Measurements from ENCODE around the gene SH2D6. TPM values are rescaled to one million over a fixed set of nuclear protein-coding genes. Genes with fewer than 3 reads are reported as not detected.

SH2D6 gene
- total and polyA plus RNA-seq, 2 experiments from 2014 or later, result 0.27 to 2.8 TPM

GRCh38 chr2:85434696-85435095, 16.2 kb downstream of the SH2D6 start:
- H3K4me3 ChIP-seq, result no peak overlapping the region
- H3K4me1 ChIP-seq (ENCODE audit: insufficient read depth), result peaks cover 52% of the 10 kb centered on the region
- no peaks in the 10 kb centered on the region for H3K79me2 ChIP-seq
- H3K36me3 ChIP-seq (replicated peaks; ENCODE audit: insufficient read depth, low read depth), result no peaks in the 10 kb centered on the region
- peak overlapping the region; percentile 85 for H3K27ac ChIP-seq
- no peak overlapping the region for H2AFZ ChIP-seq
- H3K27me3 ChIP-seq, result no peaks in the 10 kb centered on the region
- no peaks in the 10 kb centered on the region for H3K9me3 ChIP-seq (ENCODE audit: low read depth)
- H3K4me2 ChIP-seq, result no peak overlapping the region
- no peak for TF ChIP-seq CTCF (IDR thresholded peaks at IDR 0.05; ENCODE audit: poor library complexity)
- no peak for TF ChIP-seq EZH2phosphoT487 (IDR thresholded peaks at IDR 0.05; ENCODE audit: low read depth, severe bottlenecking, unreplicated experiment)
- no peak for TF ChIP-seq EZH2 (IDR thresholded peaks at IDR 0.05; ENCODE audit: borderline replicate concordance)
- DNase-seq (ENCODE audit: low spot score), result no peak
- WGBS (ENCODE audit: low lambda C conversion rate, missing lambda C conversion rate), result 62% methylated on average over 2 of the region's 8 CpGs
- H4K20me1 ChIP-seq (ENCODE audit: insufficient read depth, poor library complexity, severe bottlenecking), result no peaks in the 10 kb centered on the region
- no peaks in the 10 kb centered on the region for H3K9me2 ChIP-seq (replicated peaks; ENCODE audit: insufficient read depth)

GRCh38 chr2:85435220-85435958, 16.9 kb downstream of the SH2D6 start:
- Histone ChIP-seq H3K4me1 (ENCODE audit: insufficient read depth) (peaks cover 46% of the 10 kb centered on the region), H3K27ac (no peak overlapping the region), H2AFZ (no peak overlapping the region)

GRCh38 chr2:85435981-85436835, 17.7 kb downstream of the SH2D6 start:
- H3K4me3 ChIP-seq, result no peak overlapping the region
- no peak overlapping the region for H3K4me2 ChIP-seq
- no peaks in the 10 kb centered on the region for H4K20me1 ChIP-seq (ENCODE audit: insufficient read depth, poor library complexity, severe bottlenecking)
- no peaks in the 10 kb centered on the region for H3K9me2 ChIP-seq (replicated peaks; ENCODE audit: insufficient read depth)
- TF ChIP-seq EZH2 (IDR thresholded peaks at IDR 0.05; ENCODE audit: borderline replicate concordance), result no peak
- no peak for TF ChIP-seq CTCF (IDR thresholded peaks at IDR 0.05; ENCODE audit: poor library complexity)
- TF ChIP-seq EZH2phosphoT487 (IDR thresholded peaks at IDR 0.05; ENCODE audit: low read depth, severe bottlenecking, unreplicated experiment), result no peak
- H3K9me3 ChIP-seq (ENCODE audit: low read depth), result no peaks in the 10 kb centered on the region
- peaks cover 41% of the 10 kb centered on the region for H3K4me1 ChIP-seq (ENCODE audit: insufficient read depth)
- no peaks in the 10 kb centered on the region for H3K79me2 ChIP-seq
- no peak for DNase-seq (ENCODE audit: low spot score)
- H3K36me3 ChIP-seq (replicated peaks; ENCODE audit: insufficient read depth, low read depth), result no peaks in the 10 kb centered on the region
- H2AFZ ChIP-seq, result no peak overlapping the region
- no peaks in the 10 kb centered on the region for H3K27me3 ChIP-seq
- WGBS (ENCODE audit: low lambda C conversion rate, missing lambda C conversion rate), result 97% methylated on average over 10 of the region's 16 CpGs
- H3K27ac ChIP-seq, result peak overlapping the region; percentile 99

More at GRCh38 chr2:85435220-85435958, 16.9 kb downstream of the SH2D6 start:
- no peak for TF ChIP-seq CTCF (IDR thresholded peaks at IDR 0.05; ENCODE audit: poor library complexity)
- no peak for TF ChIP-seq EZH2phosphoT487 (IDR thresholded peaks at IDR 0.05; ENCODE audit: low read depth, severe bottlenecking, unreplicated experiment)
- no peak for TF ChIP-seq EZH2 (IDR thresholded peaks at IDR 0.05; ENCODE audit: borderline replicate concordance)
- H3K36me3 ChIP-seq (replicated peaks; ENCODE audit: insufficient read depth, low read depth), result no peaks in the 10 kb centered on the region
- H3K9me3 ChIP-seq (ENCODE audit: low read depth), result no peaks in the 10 kb centered on the region
- WGBS (ENCODE audit: low lambda C conversion rate, missing lambda C conversion rate), result 94% methylated on average over 21 of the region's 21 CpGs
- no peak for DNase-seq (ENCODE audit: low spot score)
- no peaks in the 10 kb centered on the region for H3K79me2 ChIP-seq
- H3K27me3 ChIP-seq, result no peaks in the 10 kb centered on the region
- no peaks in the 10 kb centered on the region for H4K20me1 ChIP-seq (ENCODE audit: insufficient read depth, poor library complexity, severe bottlenecking)
- no peaks in the 10 kb centered on the region for H3K9me2 ChIP-seq (replicated peaks; ENCODE audit: insufficient read depth)
- no peak overlapping the region for H3K4me3 ChIP-seq
- H3K4me2 ChIP-seq, result no peak overlapping the region
